HG03565 (cell line): Measurements from ENCODE around the gene KLKB1.
"Not testable (repeated sequence)": the region's sequence is repeated elsewhere in the genome, so short reads cannot be mapped to it uniquely, and the experiment has no call there.

ENCODE experiments used
- ATAC-seq: cut with Tn5 transposase; IDR thresholded peaks from one replicate; pipeline ENCODE4 v1.9.1; 2021; ENCODE audit warnings: mild to moderate bottlenecking, moderate library complexity; ENCODE audit not compliant: unreplicated experiment

The KLKB1 gene

GRCh38 chr4:186226521-186227189 lies 652 bp upstream of the KLKB1 start:
- no peak for ATAC-seq

DNA sequence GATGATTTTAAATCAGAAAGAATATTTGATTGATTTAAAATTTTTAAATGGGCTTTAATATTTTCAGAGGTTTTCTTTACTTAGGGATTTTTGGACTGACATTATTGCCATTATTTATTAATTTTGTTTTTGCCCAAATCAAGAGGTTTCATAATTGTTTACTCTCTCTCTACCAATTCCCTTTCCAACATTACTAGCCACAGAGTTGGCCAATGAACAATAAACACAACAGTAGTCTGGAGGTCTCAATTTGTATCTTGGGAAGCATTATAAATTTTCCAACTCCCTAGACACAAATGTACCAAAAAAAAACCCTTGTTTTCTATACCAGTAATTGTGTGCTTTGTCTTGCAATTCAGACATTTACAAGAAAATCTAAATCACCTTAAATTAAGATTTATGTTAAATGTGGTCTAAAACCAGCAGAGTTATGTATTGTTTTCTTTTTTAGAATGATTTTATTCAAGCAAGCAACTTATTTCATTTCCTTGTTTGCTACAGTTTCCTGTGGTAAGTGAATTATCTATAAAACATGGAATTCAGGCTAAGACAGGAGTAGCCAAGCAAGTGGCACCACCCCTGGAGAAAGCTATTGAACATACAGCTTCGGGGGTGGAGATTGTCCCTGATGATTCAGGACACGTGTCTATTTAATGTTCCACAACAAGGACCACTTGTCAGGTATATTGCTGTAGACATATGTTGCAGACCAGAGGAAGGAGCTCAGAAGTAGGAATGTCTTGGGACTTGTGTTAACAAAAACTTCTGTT lies 622 bp downstream of the KLKB1 start:
- no peak for ATAC-seq

DNA sequence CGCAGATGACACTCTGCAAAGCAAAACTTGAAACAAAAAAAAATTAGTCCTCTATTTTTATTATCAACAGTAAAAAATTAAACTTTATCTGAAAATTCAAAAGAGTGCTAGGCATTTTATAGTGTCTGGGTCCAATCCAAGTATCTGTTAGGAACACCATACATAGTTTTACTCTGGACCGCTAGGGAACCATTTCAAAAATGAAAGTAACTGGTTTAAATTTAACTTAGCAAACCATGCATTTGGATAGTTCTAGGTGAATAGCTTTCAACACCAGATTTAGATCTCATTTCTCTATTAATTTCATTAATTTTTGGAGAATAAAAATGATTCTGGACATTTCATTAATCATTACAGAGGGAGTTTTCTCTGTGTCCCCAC lies 1.2 kb downstream of the KLKB1 start:
- no peak for ATAC-seq

- ATAC-seq = no peak
These were observed 7.1 kb downstream of the KLKB1 start for GRCh38 chr4:186234367-186234766.

- ATAC-seq = no peak
These were observed 8.8 kb downstream of the KLKB1 start for GRCh38 chr4:186236126-186236525.

DNA sequence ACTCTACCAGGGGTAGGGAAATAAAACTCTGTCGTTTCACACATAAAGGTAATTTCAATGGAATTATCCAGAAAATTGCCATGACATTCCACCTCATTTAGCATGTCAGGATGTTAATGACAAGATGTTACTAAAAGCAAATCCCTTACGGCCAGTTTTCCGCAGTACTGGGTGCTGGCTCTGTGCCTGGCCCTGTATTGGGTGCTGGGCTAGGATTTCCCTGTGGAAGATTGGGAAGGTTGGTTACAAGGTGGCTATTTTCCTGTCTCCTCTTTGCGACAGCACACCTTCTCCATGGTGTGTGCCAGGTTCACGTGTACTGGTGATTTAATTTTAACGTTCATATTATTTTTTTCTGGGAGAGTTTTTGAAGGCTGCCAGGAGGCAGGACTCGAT lies 13.1 kb downstream of the KLKB1 start:
- ATAC-seq = no peak

GRCh38 chr4:186240848-186241491 lies 13.7 kb downstream of the KLKB1 start:
- no peak for ATAC-seq

GRCh38 chr4:186241616-186242015 lies 14.3 kb downstream of the KLKB1 start:
- no peak for ATAC-seq

DNA sequence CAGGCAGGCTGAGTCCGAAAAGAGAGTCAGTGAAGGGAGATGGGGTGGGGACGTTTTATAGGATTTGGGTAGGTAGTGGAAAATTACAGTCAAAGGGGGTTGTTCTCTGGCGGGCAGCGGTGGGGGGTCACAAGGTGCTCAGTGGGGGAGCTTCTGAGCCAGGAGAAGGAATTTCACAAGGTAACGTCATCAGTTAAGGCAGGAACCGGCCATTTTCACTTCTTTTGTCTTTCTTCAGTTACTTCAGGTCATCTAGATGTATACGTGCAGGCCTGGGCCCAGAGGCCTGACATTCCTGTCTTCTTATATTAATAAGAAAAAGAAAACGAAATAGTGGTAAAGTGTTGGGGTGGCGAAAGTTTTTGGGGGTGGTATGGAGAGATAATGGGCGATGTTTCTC lies 14.7 kb downstream of the KLKB1 start:
- ATAC-seq = not testable (repeated sequence)

DNA sequence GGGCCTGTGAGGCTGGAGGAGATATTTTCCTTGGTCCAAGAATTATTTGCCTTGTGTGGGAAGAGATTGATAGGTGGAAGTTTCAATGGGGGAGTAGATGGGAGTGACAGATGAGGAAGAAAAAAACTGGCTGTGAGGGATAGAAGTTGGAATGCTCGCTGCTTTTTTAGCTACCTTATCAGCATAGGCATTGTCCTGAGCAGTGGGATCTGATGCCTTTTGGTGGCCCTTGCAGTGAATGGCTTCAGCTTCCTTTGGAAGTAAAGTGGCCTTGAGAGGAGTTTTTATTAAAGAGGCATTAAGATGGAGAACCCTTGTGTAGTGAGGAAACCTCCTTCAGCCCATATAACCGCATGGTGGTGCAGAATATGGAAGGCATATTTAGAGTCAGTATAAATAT lies 16.0 kb downstream of the KLKB1 start:
- ATAC-seq = no peak

DNA sequence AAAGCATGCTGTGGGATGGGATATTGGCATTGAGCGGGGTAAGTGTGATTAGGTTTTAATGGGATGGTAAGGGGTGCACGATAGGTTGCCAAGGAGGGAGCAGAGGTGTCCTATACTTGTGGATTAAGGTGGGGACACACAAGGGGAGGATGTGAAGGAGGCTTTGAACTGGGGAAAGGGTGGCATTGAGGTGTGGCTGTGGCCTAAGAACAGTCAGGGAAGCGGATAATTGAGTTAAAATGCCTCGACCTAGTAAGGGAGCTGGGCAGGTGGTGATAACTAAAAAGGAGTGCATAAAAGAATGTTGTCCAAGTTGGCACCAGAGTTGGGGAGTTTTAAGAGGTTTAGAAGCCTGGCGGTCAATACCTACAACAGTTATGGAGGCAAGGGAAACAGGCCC lies 17.5 kb downstream of the KLKB1 start:
- ATAC-seq = no peak

DNA sequence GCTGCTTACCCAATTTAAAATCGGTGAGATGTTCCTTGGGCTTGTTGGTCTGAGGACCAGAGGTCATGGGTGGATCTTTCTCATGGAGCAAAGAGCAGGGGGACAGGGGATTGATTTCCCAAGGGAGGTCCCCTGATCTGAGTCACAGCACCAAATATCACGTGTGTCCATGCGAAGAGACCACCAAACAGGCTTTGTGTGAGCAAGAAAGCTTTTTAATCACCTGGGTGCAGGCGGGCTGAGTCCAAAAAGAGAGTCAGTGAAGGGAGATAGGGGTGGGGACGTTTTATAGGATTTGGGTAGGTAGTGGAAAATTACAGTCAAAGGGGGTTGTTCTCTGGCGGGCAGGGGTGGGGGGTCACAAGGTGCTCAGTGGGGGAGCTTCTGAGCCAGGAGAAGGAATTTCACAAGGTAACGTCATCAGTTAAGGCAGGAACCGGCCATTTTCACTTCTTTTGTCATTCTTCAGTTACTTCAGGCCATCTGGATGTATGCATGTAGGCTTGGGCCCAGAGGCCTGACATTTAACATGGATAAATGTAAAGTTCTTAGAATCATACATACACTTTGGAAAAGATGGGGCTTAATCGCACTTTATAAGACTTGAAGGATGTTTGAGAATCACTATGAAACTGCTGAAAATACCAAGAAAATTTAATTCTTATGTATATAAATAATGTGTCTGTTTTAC lies 19.9 kb downstream of the KLKB1 start:
- not testable (repeated sequence) for ATAC-seq

DNA sequence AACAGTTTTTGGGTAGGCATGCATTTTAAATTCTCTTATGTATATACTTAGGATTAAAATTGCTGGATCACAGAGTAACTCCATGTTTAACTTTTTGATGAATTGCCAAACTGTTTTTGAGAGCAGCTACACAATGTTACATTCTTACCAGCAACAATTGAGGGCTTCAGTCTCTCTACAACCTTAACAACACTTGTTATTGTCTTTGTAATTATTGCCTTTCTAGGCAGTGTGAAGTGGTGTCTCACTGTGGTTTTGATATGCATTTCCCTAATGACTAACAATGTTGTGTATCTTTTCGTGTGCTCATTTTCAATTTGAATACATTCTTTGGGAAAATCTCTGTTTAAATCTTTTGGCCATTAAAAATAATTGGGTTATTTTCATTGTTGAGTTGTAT lies 21.3 kb downstream of the KLKB1 start:
- no peak for ATAC-seq

DNA sequence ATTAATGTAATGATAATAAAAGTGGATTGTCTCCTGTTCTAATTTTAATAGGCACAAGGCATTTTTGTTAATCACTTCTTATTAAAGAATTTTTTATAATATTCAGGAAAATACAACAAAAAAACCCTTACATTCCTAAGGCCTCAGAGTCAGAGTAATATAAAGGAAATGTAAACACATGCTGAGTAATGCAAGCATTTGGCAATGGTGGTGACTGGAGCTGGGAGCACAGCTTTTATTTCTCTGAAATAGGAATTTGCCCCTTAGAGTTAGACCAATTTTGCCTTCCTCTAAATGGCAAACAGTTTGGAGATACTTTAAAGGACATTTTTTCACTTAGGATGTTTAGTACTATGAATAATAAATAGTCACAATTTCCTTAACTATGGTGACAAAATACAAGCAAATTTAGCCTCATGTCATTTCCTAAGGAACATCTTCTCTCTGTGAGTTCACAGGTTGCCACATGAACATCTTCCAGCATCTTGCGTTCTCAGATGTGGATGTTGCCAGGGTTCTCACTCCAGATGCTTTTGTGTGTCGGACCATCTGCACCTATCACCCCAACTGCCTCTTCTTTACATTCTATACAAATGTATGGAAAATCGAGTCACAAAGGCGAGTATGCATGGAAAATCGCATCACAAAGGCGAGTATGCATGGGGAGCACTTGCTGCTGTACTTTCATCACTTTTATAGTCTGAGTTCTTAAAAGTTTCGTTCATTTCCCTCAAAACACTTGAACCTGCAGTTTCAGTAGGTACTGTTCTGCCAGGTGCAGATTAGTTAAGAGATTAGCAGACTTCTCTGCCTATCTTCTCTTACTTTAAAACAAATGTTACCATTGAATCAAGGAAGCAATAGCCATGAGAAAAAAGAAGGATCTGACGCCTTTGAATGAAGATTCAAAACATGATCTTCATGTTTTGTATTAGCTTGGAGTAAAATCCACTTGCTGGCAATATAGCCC lies 22.8 kb downstream of the KLKB1 start:
- ATAC-seq = no peak

- ATAC-seq = no peak
These were observed 23.5 kb downstream of the KLKB1 start for GRCh38 chr4:186250760-186251159.

DNA sequence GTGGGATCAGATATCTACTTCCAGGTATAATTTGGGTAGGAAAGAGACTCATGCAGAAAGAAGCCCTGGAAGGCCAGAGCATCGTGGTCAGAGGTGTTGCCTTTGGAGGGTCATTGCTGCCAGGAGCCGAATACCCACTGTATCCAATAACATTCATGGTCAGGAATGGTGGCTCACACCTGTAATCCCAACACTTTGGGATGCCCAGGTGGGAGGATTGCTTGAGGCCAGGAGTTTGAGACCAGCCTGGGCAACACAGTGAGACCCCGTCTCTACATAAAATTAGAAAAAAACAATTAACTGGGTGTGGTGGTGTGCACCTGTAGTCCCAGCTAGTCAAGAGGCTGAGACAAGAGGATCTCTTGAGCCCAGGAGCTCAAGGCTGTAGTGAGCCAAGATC lies 27.8 kb downstream of the KLKB1 start:
- no peak for ATAC-seq

DNA sequence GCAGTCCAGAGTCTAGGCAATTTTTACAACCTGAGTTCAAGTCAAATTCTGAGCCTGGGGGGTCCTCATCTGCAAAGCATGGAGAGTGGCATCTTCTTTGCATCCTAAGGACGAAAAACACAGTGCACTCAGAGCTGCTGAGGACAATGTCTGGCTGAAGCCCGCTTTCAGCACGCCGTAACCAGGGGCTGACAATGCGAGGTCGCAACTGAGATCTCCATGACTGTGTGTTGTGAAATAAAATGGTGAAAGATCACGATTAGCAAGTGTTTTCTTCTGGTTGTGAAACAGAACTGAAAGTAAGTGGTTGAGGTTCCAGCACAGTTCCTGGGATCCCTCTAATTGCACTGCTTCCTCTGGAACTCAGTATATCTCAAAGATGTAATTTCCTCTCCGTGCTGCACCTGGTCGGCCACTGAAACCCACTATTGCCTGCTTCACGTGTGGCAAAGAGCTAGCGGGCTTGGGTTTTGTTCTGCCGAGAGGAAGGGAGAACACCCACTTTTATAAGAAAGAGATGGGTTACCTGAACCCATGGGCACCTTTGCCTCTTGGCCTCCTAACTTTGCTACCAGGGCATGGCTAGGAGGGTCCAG lies 31.0 kb downstream of the KLKB1 start:
- no peak for ATAC-seq

GRCh38 chr4:186260117-186260503 lies 32.8 kb downstream of the KLKB1 start:
- ATAC-seq = no peak

DNA sequence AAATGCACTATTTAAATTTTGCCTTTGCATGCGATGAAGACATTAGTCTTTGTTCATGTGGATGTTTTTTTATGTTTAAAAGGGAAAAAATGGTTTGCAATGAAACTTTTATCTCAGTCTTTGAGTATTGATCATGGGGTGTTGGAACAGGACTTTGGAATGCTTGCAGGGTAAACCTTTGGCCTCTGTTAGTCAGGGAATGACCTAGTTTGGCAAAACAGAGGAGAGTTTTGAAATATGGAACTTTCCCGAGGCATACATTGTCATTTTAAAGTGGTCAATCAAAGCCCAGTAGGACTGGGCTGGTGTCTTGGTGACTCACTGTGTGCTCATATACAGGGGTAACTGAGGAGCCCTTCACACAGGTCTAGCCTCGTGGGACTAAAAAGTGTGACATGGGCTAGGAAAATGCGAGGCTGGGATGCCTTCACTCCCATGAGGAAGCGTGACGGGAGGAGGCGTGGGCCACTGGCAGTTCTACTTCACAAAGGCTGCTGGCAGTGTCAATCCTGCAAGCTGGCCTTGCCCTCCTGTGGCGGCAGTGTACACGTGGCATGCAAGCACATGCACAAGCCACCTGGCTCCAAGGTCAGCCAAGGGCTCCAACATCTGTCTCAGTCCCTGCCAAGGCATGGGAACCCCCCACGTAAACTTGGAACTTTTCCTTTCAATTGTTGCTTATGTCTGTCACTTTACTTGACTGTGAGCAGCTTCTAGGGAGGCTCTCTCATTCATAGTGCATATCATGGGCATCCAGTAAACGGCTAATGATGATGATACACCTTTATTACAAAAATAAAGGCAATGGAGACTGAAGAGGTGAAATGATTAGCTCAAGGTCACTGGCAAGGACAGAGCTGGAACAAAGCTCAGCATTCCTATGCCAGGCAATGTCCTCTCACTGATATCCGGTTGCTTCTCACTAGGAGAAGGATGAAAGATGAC lies 33.5 kb downstream of the KLKB1 start:
- ATAC-seq = no peak
